ENCODE data around the gene BTBD2.

Gene BTBD2

DNA sequence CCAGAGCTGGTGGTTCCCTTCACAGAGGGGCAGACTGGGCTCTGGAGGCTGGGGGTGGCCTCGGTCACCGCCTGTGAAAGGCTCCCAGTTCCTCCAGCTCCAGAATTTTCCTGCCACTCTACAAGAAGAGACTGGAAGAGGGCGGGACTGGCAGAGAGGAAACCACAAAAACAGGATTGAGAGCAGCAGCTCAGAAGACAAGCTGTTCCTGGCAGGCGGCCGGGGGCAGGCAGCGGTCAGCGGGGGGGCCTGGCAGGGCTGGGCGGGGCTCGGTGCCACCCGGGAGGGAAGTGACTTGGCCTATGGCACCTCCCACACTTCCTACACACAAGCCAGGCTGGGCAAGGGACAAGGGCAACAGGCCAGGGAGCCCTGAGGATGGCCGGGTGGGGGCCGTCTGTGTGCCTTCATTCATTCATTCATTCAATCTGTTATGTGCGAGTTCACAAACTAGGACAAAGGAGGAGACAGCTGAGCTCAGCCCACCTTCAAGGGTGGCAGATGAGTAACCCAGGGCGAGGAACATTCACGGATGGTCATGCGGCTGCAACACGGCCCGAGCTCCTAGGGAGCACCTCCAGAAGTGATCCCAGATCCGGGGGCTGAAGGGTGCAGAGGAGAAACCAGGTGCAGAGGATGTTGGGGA lies 16.9 kb upstream of the BTBD2 start:
- POLR2A ChIA-PET = interaction anchor here (1.1 to 1.5 kb wide), 2 partner anchors 10 to 19 kb away, joined by 3 read pairs; partner anchors contain the start of gene MKNK2
- no peak for DNase-seq (ENCODE audit: extremely low spot score)
- TF ChIP-seq HDGF (IDR thresholded peaks at IDR 0.05; ENCODE audit: borderline replicate concordance) (no peak), L3MBTL2 (conservative IDR thresholded peaks at IDR 0.05) (no peak), ELF4 (IDR thresholded peaks at IDR 0.05) (no peak), PKNOX1 (IDR thresholded peaks at IDR 0.05) (no peak), TARDBP (IDR thresholded peaks at IDR 0.05) (no peak)
- CTCF ChIA-PET = no interaction called here

DNA sequence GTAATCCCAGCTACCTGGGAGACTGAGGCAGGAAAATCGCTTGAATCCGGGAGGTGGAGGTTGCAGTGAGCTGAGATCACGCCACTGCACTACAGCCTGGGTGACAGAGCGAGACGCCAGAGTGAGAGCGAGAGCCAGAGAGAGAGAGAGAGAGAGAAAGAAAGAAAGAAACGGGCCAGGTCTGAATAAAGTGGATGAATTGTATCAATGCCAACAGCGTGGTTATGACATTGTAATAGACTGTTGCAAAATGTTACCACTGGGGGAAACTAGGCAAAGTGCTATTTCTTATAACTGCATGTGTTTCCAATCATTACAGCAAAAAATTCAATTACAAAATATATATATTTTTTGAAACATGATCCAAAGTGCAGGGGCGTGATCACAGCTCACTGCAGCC lies 11.8 kb upstream of the BTBD2 start:
- ChIA-PET CTCF (interaction anchor here (1.6 kb wide), 1 partner anchor 8 kb away, joined by 4 read pairs; no protein-coding TSS in a partner anchor), POLR2A (no interaction called here)
- DNase-seq (ENCODE audit: extremely low spot score) = no peak
- no peak for TF ChIP-seq PKNOX1 (IDR thresholded peaks at IDR 0.05)
- no peak for TF ChIP-seq CTBP1 (IDR thresholded peaks at IDR 0.05; ENCODE audit: borderline replicate concordance)
- TF ChIP-seq ELF4 (IDR thresholded peaks at IDR 0.05) = no peak
- no peak for TF ChIP-seq SUZ12 (IDR thresholded peaks at IDR 0.05)
- no peak for TF ChIP-seq FOXM1 (IDR thresholded peaks at IDR 0.05; ENCODE audit: borderline replicate concordance)
- TF ChIP-seq ZNF384 (IDR thresholded peaks at IDR 0.05) = no peak
- TF ChIP-seq BHLHE40 (IDR thresholded peaks at IDR 0.05; ENCODE audit: borderline replicate concordance) = no peak
- TF ChIP-seq FOXA1 (IDR thresholded peaks at IDR 0.05) = no peak
- TF ChIP-seq ARNT (IDR thresholded peaks at IDR 0.05) = no peak

DNA sequence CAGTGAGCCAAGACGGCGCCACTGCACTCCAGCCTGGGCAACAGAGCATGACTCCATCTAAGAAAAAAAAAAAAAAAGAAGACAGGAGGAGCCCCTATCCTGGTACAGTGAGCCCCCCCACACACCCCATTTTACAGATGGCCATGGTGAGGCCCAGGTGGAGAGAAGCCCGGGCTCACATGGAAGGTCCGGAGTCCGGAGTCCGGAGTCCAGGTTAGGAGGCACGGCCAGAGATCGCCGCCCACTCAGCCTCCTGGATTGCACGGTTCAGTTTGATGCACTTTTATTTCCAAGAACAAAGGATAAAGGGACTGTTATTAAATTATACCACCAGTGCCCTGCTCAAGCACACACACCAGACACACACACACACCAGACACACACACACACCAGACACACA lies 11.3 kb upstream of the BTBD2 start:
- TF ChIP-seq HDGF (IDR thresholded peaks at IDR 0.05; ENCODE audit: borderline replicate concordance) (no peak), FOXK2 (IDR thresholded peaks at IDR 0.05) (no peak), LEF1 (IDR thresholded peaks at IDR 0.05; ENCODE audit: borderline replicate concordance) (no peak), PKNOX1 (IDR thresholded peaks at IDR 0.05) (no peak), TARDBP (IDR thresholded peaks at IDR 0.05) (no peak), SUZ12 (IDR thresholded peaks at IDR 0.05) (no peak), FOXA1 (IDR thresholded peaks at IDR 0.05) (no peak), NFRKB (IDR thresholded peaks at IDR 0.05) (no peak), L3MBTL2 (conservative IDR thresholded peaks at IDR 0.05) (no peak), CTBP1 (IDR thresholded peaks at IDR 0.05; ENCODE audit: borderline replicate concordance) (no peak), ZNF384 (IDR thresholded peaks at IDR 0.05) (no peak), FOXM1 (IDR thresholded peaks at IDR 0.05; ENCODE audit: borderline replicate concordance) (no peak), ELF4 (IDR thresholded peaks at IDR 0.05) (no peak), ARNT (IDR thresholded peaks at IDR 0.05) (no peak)
- DNase-seq (ENCODE audit: extremely low spot score) = no peak
- POLR2A ChIA-PET = no interaction called here
- CTCF ChIA-PET = no interaction called here

DNA sequence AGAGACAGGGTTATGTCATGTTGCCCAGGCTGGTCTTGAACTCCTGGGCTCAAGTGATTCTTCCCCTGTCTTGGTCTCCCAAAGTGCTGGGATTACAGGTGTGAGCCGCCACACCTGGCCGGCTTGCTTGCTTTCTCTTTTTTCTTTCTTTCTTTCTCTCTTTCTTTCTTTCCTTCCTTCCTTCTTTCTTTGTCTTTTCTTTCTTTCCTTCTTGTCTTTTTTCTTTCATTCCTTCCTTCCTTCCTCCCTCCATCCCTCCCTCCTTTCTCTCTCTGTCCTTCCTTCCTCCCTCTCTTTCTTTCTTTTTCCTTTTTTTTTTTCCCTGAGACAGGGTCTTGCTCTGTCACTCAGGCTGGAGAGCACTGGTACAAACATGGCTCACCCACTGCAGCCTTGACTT lies 6.8 kb upstream of the BTBD2 start:
- TF ChIP-seq TARDBP (IDR thresholded peaks at IDR 0.05) (no peak), FOXA1 (IDR thresholded peaks at IDR 0.05) (no peak), HDGF (IDR thresholded peaks at IDR 0.05; ENCODE audit: borderline replicate concordance) (no peak), FOXK2 (IDR thresholded peaks at IDR 0.05) (no peak), FOXM1 (IDR thresholded peaks at IDR 0.05; ENCODE audit: borderline replicate concordance) (no peak), ELF4 (IDR thresholded peaks at IDR 0.05) (no peak), CTBP1 (IDR thresholded peaks at IDR 0.05; ENCODE audit: borderline replicate concordance) (no peak), ZNF384 (IDR thresholded peaks at IDR 0.05) (no peak), LEF1 (IDR thresholded peaks at IDR 0.05; ENCODE audit: borderline replicate concordance) (no peak), ARNT (IDR thresholded peaks at IDR 0.05) (no peak), BHLHE40 (IDR thresholded peaks at IDR 0.05; ENCODE audit: borderline replicate concordance) (no peak), NFRKB (IDR thresholded peaks at IDR 0.05) (no peak), SP1 (IDR thresholded peaks at IDR 0.05) (no peak), PKNOX1 (IDR thresholded peaks at IDR 0.05) (no peak), L3MBTL2 (conservative IDR thresholded peaks at IDR 0.05) (no peak), SUZ12 (IDR thresholded peaks at IDR 0.05) (no peak)
- DNase-seq (ENCODE audit: extremely low spot score) = no peak
- ChIA-PET POLR2A (no interaction called here), CTCF (no interaction called here)

DNA sequence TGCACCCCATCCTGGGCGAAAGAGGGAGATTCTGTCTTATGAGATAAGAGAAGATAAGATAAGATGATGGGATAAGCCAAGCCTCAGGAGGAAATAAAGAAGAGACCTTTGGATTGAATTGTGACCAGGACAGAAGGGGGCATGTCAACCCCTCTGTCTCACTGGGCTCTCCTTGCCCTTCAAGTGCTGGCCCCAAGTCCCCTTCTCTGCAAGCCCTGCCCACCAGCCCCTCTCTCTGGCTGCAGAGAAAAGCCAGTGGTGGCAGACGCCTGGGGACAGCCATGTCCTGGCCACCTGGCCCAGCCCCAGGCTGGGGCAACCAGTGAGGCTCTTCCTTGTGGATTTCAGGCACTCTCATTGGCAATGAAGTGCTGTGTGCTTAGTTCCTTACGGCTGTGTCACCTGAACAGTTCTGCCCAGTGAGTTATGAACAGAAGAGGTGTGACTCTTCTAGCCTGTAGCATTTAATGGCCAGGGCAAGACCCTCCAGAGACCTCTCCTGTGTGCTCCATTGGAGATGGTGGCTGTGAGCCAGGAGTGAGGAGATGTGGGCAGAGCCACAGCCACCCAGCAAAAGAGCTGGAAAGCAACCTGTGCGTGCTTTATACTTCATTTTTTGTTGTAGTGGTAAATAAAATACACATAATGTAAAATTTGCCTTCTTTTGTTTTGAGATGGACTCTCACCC lies 6.1 kb upstream of the BTBD2 start:
- TF ChIP-seq BHLHE40 (IDR thresholded peaks at IDR 0.05; ENCODE audit: borderline replicate concordance) (no peak), ZNF384 (IDR thresholded peaks at IDR 0.05) (no peak)
- no peak for DNase-seq (ENCODE audit: extremely low spot score)
- ChIA-PET CTCF (no interaction called here), POLR2A (no interaction called here)

DNA sequence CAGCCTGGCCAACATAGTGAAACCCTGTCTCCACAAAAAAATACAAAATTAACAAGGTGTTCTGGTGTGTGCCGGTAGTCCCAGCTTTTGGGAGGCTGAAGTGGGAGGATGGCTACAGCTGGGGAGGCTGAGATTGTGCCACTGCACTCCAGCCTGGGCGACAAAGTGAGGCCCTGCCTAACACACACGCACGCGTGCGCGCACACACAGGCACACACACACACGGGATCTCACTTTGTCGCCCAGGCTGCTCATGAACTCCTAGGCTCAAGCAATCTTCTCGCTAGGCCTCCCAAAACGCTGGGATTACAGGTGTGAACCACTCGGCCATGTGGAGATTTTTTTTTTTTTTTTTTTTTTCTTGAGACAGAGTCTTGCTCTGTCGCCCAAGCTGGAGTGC lies 3.2 kb upstream of the BTBD2 start:
- POLR2A ChIA-PET = no interaction called here
- no peak for TF ChIP-seq SUZ12 (IDR thresholded peaks at IDR 0.05)
- TF ChIP-seq ELF4 (IDR thresholded peaks at IDR 0.05) = no peak
- TF ChIP-seq CTBP1 (IDR thresholded peaks at IDR 0.05; ENCODE audit: borderline replicate concordance) = no peak
- no peak for TF ChIP-seq ARNT (IDR thresholded peaks at IDR 0.05)
- no peak for TF ChIP-seq FOXA1 (IDR thresholded peaks at IDR 0.05)
- no peak for TF ChIP-seq NFRKB (IDR thresholded peaks at IDR 0.05)
- TF ChIP-seq FOXK2 (IDR thresholded peaks at IDR 0.05) = no peak
- TF ChIP-seq L3MBTL2 (conservative IDR thresholded peaks at IDR 0.05) = no peak
- no peak for TF ChIP-seq ZNF384 (IDR thresholded peaks at IDR 0.05)
- no peak for TF ChIP-seq LEF1 (IDR thresholded peaks at IDR 0.05; ENCODE audit: borderline replicate concordance)
- no peak for DNase-seq (ENCODE audit: extremely low spot score)
- CTCF ChIA-PET = interaction anchor here (1.8 kb wide), 1 partner anchor 11 kb away, joined by 6 read pairs; no protein-coding TSS in a partner anchor

Data from HEK293T (cell line).